K562 (cell line): ENCODE data around the gene EMD. TPM values are rescaled to one million over a fixed set of nuclear protein-coding genes. Genes with fewer than 3 reads are reported as not detected.

ENCODE experiments used
- BACH1 ChIP-seq: fragments of 200-800 bp; sonication (Bioruptor generic); IDR thresholded peaks from 2 replicates; pipeline ENCODE4 v1.6.1; 2016; ENCODE audit warnings: missing genetic modification characterization, missing compliant biosample characterization
- CTCF ChIP-seq, 3 experiments: IDR thresholded peaks in 2 of 3; conservative IDR thresholded peaks in 1 of 3; 2 replicates each; pipeline ENCODE4 v1.5.1; 2011 to 2012; ENCODE audit warnings: low read length in 3 of 3, mild to moderate bottlenecking in 3 of 3, control low read depth in 2 of 3, improper control_type of control experiment in 1 of 3, inconsistent platforms in 1 of 3, low read depth in 1 of 3, mixed read lengths in 1 of 3, moderate library complexity in 1 of 3; ENCODE audit not compliant: insufficient read depth in 2 of 3
- MAFF ChIP-seq: IDR thresholded peaks from 2 replicates; pipeline ENCODE4 v1.6.1; 2012; ENCODE audit warnings: low read length, improper control_type of control experiment
- NCOR1 ChIP-seq: fragments of 450-650 bp; IDR thresholded peaks from 2 replicates; pipeline ENCODE4 v1.6.1; 2016; ENCODE audit warnings: mild to moderate bottlenecking, moderate library complexity
- SMARCE1 ChIP-seq: fragments of 450-650 bp; IDR thresholded peaks from 2 replicates; pipeline ENCODE4 v1.7.1; 2016; ENCODE audit warnings: mild to moderate bottlenecking
- TCF15 ChIP-seq: fragments of 250-450 bp; sonication (Bioruptor Pico); IDR thresholded peaks from 2 replicates; pipeline ENCODE4 v1.8.0; 2022; ENCODE audit warnings: moderate library complexity, mild to moderate bottlenecking, inconsistent platforms
- THRA ChIP-seq: fragments of 450-650 bp; IDR thresholded peaks from 2 replicates; pipeline ENCODE4 v1.6.1; 2017; ENCODE audit warnings: mild to moderate bottlenecking, moderate library complexity
- ZBTB49 ChIP-seq: sonication (generic); formaldehyde crosslinking; IDR thresholded peaks from 2 replicates; pipeline ENCODE4 v1.8.0; 2022; ENCODE audit warnings: missing genetic modification reagents, mild to moderate bottlenecking, borderline replicate concordance
- ZNF253 ChIP-seq: fragments of 250-450 bp; sonication (Bioruptor Pico); conservative IDR thresholded peaks from 2 replicates; pipeline ENCODE4 v1.6.1; 2021; ENCODE audit warnings: mild to moderate bottlenecking
- ZNF263 ChIP-seq: sonication (generic); formaldehyde crosslinking; IDR thresholded peaks from 2 replicates; pipeline ENCODE4 v1.8.0; 2022; ENCODE audit warnings: mild to moderate bottlenecking, missing genetic modification reagents, borderline replicate concordance
- ZNF277 ChIP-seq: fragments of 250-450 bp; sonication (Bioruptor Pico); IDR thresholded peaks from 2 replicates; pipeline ENCODE4 v1.8.0; 2022; ENCODE audit warnings: inconsistent platforms, mild to moderate bottlenecking, moderate library complexity, borderline replicate concordance
- ZNF431 ChIP-seq: sonication (generic); formaldehyde crosslinking; IDR thresholded peaks from 2 replicates; pipeline ENCODE4 v1.8.0; 2022; ENCODE audit warnings: mild to moderate bottlenecking, missing genetic modification reagents
- ZNF518B ChIP-seq: fragments of 250-450 bp; sonication (Bioruptor Pico); IDR thresholded peaks from 2 replicates; pipeline ENCODE4 v1.5.0; 2021; ENCODE audit warnings: mild to moderate bottlenecking, moderate library complexity
- ZNF584 ChIP-seq: fragments of 200-800 bp; sonication (Bioruptor generic); IDR thresholded peaks from 2 replicates; pipeline ENCODE4 v1.6.1; 2016; ENCODE audit warnings: low read depth, mild to moderate bottlenecking, missing genetic modification characterization, missing compliant biosample characterization
- polyA plus RNA-seq, 8 experiments: library from polyadenylated mRNA; depleted of rRNA in 4 of 8; stranded (reverse) in 5 of 8; unstranded in 3 of 8; fragments of >200 nt; fragmentation: Nextera tagmentation in 2 of 8; fragmentation: Illumina TruSeq in 1 of 8; extraction: Ambion mirVana in 2 of 8; extraction: Trizol in 1 of 8; gene quantifications; 2 replicates each; pipeline versions ENCODE4 v1.2.1 to v1.2.3, GENCODE V29; 2011 to 2014; ENCODE audit warnings: inconsistent platforms in 1 of 8, missing spikeins in 1 of 8
- total RNA-seq, 7 experiments: library from RNA; depleted of rRNA in 6 of 7; stranded (reverse); fragments of >200 nt in 6 of 7; fragmentation: Illumina TruSeq in 2 of 7; extraction: Trizol in 2 of 7; gene quantifications; 2 replicates each; pipeline versions ENCODE4 v1.2.1 to v1.2.3, GENCODE V29; 2011 to 2021; ENCODE audit warnings: low replicate concordance in 1 of 7

The EMD gene
- total and polyA plus RNA-seq, 9 of the 15 experiments (the other 6 are each of a cell fraction or from before 2014, with no cell fraction given): 2.3 to 206 (median 61.9) TPM

GRCh38 chrX:154369449-154370299 is 9.4 kb upstream of the EMD start (continued):
- TF ChIP-seq ZNF518B (CRISPR knock-in tag) (no peak), SMARCE1 (peak; percentile 29; the same call in 1 of the 2 replicates), CTCF (IDR thresholded peaks at IDR 0.05 in 2 of 3, conservative IDR thresholded peaks at IDR 0.05 in 1 of 3; ENCODE audit: insufficient read depth in 2 of 3, low read depth in 1 of 3, low read length in 3 of 3) (no peak), THRA (no peak), BACH1 (tag) (0 out of 2 replicates have a peak, but pooled peaks have one; percentile 44), ZNF584 (CRISPR knock-in tag) (no peak), ZNF263 (CRISPR knock-in tag) (peak; percentile 84), ZNF431 (CRISPR knock-in tag) (no peak), NCOR1 (peak; percentile 54; the same call in 1 of the 2 replicates), MAFF (peak; percentile 7; the same call in 1 of the 2 replicates), ZNF277 (CRISPR knock-in tag) (no peak), TCF15 (CRISPR knock-in tag) (no peak), ZNF253 (CRISPR knock-in tag) (no peak), ZBTB49 (CRISPR knock-in tag) (no peak)
